GM21526 (cell line): ENCODE measurements around the gene PPFIA2.

Source experiments
- ATAC-seq: cut with Tn5 transposase; IDR thresholded peaks from one replicate; pipeline ENCODE4 v1.9.1; 2021; ENCODE audit warnings: moderate library complexity; ENCODE audit not compliant: unreplicated experiment, low FRiP score

The PPFIA2 gene

DNA sequence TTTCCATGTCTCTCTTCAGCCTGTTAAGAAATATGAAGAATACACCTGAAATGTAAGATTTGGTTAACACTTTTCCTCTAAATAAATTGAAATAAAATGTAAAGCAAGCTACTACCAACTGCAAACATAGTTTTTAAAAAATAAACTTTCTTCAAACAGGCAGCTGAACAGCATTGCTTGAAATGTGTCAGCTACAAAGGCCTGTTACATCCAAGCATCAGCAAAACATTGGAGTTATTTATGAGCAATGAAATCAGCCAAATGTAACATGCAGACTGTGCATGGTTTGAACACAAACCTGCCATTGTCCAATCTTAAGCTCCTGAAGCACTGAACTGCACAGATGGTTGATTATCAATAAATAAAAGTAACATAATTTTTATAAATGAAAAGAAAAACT lies 390.0 kb downstream of the PPFIA2 start:
- ATAC-seq: no peak

GRCh38 chr12:81365284-81365683 lies 393.9 kb downstream of the PPFIA2 start:
- ATAC-seq: no peak

GRCh38 chr12:81360916-81361315 lies 398.2 kb downstream of the PPFIA2 start:
- ATAC-seq: no peak

- ATAC-seq: no peak
These were observed 399.4 kb downstream of the PPFIA2 start for GRCh38 chr12:81359736-81360135.

- ATAC-seq: no peak
These were observed 404.7 kb downstream of the PPFIA2 start for GRCh38 chr12:81354327-81354932.

DNA sequence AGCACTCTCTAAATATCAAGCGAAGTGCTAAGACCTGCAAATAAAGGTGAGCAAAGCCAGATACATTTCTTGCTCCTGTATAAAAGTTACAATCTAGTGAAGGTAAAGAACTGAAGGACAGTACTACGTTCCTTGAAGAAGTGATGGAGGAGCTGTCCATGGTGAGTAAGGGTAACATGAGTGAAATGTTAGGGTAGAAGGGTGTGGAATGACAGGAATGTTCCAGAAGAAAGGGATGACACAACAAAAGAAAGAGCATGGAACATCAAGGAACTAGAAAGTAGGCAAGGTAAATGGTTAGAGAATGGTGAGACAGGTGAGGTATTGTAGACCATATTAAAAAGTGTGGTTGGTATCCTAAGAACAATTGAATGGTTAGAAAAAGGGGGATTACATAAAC lies 408.8 kb downstream of the PPFIA2 start:
- no peak for ATAC-seq

- no peak for ATAC-seq
These were observed 411.7 kb downstream of the PPFIA2 start for GRCh38 chr12:81347404-81347803.

DNA sequence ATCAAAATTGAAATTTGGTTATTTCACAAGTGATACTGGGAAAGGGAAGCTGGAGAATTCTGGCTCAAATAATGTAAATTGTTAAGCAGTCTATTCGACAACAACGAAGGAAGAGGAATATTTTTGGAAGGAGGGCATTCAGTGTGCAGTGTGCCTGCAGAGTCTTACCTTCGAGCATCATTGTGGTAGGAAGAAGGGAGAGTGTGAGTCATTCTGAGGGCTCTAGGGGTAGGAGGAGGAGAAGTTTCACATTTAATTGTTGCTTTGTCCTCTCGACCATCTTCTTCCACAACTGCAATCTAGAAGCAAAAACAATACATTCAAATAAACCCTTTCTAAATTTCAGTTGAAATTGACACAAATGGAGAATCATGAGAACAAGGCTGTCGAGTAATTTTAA lies 418.2 kb downstream of the PPFIA2 start:
- no peak for ATAC-seq

DNA sequence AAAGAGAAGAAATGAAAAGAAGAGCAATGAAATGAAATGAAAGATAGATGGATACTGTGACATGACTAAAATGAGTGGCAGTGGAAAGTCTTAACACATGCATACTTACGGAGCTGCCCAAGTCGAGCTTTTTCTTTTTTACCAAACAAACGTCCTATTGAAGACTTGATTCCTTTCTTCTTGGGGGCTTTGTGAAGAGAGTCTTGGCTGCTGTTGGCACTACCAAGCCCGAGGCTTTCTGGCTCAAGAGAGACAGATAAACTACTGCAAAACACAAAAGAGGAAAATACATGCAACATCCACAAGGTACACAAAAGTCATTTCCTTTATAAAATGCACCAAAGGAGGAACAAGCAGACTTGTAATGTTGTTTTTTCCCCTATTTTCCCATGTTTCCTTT lies 420.1 kb downstream of the PPFIA2 start:
- no peak for ATAC-seq

DNA sequence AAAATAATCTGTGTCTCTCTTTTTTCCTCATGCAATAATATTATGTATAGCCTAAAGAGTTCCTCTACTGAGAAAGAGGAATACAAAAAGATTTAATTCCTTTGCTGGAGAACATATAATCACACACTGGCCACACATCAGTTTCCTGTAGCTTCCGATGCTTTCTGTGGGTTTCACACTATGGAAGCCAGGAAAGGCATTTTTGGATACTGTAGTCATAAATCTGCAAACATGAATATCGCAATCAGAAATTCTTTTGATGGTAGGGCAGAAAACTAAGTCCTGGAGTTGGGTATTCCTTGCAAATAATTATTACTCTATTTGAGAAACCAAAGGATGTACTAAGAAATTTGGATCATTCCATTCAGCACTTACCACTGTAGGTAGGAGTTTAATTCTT lies 421.3 kb downstream of the PPFIA2 start:
- no peak for ATAC-seq

GRCh38 chr12:81333812-81334211 lies 425.3 kb downstream of the PPFIA2 start:
- no peak for ATAC-seq

- no peak for ATAC-seq
These were observed 427.1 kb downstream of the PPFIA2 start for GRCh38 chr12:81332054-81332453.

DNA sequence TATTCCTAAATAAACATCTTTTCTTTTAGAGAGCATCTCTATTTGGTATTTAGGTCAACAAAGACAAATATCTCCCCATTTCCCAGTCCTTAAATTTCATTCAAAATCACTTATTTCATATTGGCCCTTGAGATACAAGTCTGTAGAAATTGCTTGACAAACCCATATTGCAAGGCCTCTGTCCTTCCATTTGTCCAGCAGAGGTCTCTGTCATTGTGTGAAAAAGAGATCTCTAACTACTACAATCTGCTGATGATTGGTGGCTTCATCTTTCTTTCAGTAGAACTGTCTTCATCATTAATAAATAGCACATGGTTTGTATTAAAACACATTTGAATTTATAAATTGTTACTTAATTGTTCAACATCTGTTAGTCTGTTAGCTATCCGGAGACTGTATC lies 428.7 kb downstream of the PPFIA2 start:
- ATAC-seq: no peak

DNA sequence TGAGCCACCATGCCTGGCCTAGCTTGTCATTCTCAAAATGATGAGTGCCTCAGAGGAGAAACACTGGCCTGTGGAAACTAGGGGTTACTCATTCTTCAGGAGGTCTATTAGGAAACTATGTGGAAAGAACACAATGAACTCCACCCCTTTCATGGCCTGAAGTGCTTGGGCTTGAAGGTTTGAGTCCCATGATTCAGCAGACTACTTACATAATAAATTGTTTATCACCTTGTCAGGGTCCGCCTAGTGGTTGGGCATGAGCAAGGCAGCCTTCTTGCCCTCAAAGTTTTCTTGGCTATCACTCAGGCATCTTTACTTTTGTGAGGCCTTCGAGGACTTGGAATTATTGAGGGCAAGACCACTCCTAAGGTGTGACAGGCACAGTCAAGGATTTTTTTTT lies 430.1 kb downstream of the PPFIA2 start:
- ATAC-seq: no peak

DNA sequence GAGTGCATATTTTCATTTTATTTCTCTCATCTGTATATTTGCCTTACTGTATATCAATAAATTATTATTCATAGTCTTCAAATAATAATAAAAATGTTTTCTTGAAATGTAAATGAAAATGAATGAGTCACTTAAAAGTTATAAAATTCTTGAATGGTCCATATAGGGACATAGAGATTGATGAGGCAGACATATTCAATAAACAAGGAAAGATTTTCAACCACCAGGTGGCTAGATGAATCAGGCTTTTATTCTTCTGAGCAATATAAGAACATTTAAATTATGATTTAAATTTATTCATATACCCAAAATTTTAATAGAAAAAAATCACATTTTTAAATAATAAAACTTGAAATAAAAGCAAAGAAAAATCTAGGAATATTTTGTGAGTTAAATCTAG lies 431.7 kb downstream of the PPFIA2 start:
- ATAC-seq: no peak

GRCh38 chr12:81325086-81325485 lies 434.1 kb downstream of the PPFIA2 start:
- ATAC-seq: no peak

- ATAC-seq: no peak
These were observed 444.1 kb downstream of the PPFIA2 start for GRCh38 chr12:81314903-81315531.

DNA sequence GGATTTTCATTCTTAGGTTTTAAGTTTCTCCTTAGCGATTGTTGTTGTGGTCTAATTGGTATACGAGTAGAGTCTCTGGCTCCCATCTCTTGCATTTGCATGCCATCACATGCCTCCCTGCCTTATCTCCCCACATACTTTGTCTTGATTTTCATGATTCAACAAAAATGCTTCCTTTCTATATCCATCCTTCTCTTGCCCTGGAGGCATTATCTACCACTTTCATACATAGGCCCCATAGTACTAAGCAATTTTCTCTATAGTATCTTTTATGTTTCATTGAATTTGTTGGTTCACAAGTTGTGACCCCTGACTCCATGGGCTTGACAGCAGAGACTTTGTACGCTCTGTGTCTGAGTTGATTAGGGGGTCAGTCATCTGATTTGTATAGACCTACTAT lies 455.2 kb downstream of the PPFIA2 start:
- no peak for ATAC-seq

- ATAC-seq: no peak
These were observed 458.7 kb downstream of the PPFIA2 start for GRCh38 chr12:81300454-81300853.

DNA sequence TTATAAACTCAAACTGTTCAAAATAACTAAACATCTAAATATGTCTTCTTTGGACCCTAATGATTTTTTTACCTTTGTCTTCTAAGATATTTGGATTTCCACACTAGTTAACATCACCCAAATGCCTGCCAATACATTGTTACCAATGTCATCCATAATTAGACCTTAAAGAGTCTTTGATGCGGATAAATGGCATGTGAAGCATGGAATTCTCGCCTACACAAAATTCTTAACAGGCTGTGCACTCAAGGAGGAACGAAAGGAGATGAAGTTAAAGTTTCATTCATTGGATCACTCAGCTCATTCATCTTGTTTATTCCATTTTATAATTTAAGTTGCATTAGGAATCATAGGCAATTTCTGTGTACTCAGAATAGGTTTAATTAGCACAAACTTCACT lies 461.5 kb downstream of the PPFIA2 start:
- ATAC-seq: no peak

- no peak for ATAC-seq
These were observed 462.4 kb downstream of the PPFIA2 start for GRCh38 chr12:81296556-81297305.

DNA sequence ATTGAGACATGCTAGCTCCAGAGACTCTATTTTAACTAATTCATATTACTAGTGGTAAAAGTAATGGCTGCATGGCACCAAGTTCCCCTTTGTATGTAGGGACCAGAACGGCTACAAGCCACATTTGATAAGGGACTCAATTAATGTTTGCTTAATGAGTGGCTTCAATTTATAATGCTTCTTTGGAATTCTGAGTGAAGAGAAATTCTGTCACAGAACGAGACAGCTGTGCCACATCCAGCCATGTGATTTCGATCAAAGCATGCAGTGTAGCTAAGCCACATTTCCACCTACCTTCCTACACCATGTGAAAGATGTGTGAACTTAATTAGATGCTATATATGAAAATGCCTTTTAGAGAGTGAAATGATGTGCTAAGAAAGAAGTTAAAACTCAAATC lies 463.9 kb downstream of the PPFIA2 start:
- no peak for ATAC-seq
